HepG2 (cell line): Measurements from ENCODE around the gene NAT9. TPM values are rescaled to one million over a fixed set of nuclear protein-coding genes. Genes with fewer than 3 reads are reported as not detected.

Experiments
- ARID2 ChIP-seq: sonication (generic); formaldehyde crosslinking; IDR thresholded peaks from 2 replicates; pipeline ENCODE4 v1.8.1; 2022; ENCODE audit warnings: mild to moderate bottlenecking, missing genetic modification reagents, borderline replicate concordance
- CTCF ChIP-seq: sonication (generic); formaldehyde crosslinking; IDR thresholded peaks from 2 replicates; pipeline ENCODE4 v1.5.0; 2020; ENCODE audit warnings: mild to moderate bottlenecking, missing genetic modification reagents, moderate library complexity
- HMG20A ChIP-seq: IDR thresholded peaks from 2 replicates; pipeline ENCODE4 v1.6.1; 2016; ENCODE audit warnings: borderline replicate concordance
- NFKBIZ ChIP-seq: IDR thresholded peaks from 2 replicates; pipeline ENCODE4 v1.6.1; 2018; ENCODE audit warnings: missing genetic modification reagents, missing compliant biosample characterization
- RBAK ChIP-seq: sonication (generic); formaldehyde crosslinking; IDR thresholded peaks from 2 replicates; pipeline ENCODE4 v1.5.1; 2020; ENCODE audit warnings: mild to moderate bottlenecking, missing genetic modification reagents
- RELA ChIP-seq: sonication (generic); formaldehyde crosslinking; IDR thresholded peaks from 2 replicates; pipeline ENCODE4 v1.4.0; 2020; ENCODE audit warnings: missing genetic modification reagents
- SP1 ChIP-seq, 2 experiments: fragments of 450-650 bp in 1 of 2; sonication (generic) in 1 of 2; formaldehyde crosslinking in 1 of 2; IDR thresholded peaks; 2 replicates each; pipeline versions ENCODE4 v1.4.0 to v1.6.1; 2016 to 2020; ENCODE audit warnings: missing genetic modification reagents in 1 of 2
- SRSF9 ChIP-seq: fragments of 200-400 bp; formaldehyde crosslinking; IDR thresholded peaks from 2 replicates; pipeline ENCODE4 v1.6.1; 2018; ENCODE audit warnings: borderline replicate concordance, mild to moderate bottlenecking, low read depth, low read length; ENCODE audit not compliant: insufficient read depth, poor library complexity, severe bottlenecking
- TGIF2 ChIP-seq: IDR thresholded peaks from 2 replicates; pipeline ENCODE4 v1.6.1; 2016; ENCODE audit warnings: control low read depth, missing compliant biosample characterization
- THYN1 ChIP-seq: sonication (generic); formaldehyde crosslinking; IDR thresholded peaks from 2 replicates; pipeline ENCODE4 v1.8.1; 2023; ENCODE audit warnings: low read depth, mild to moderate bottlenecking, moderate library complexity, missing genetic modification reagents, borderline replicate concordance
- ZNF18 ChIP-seq: sonication (generic); formaldehyde crosslinking; IDR thresholded peaks from 2 replicates; pipeline ENCODE4 v1.8.0; 2022; ENCODE audit warnings: mild to moderate bottlenecking, missing genetic modification reagents; ENCODE audit not compliant: insufficient replicate concordance
- ZNF225 ChIP-seq: sonication (generic); formaldehyde crosslinking; IDR thresholded peaks from 2 replicates; pipeline ENCODE4 v1.4.0; 2020; ENCODE audit warnings: mild to moderate bottlenecking, missing genetic modification reagents
- ZNF282 ChIP-seq: fragments of 450-650 bp; IDR thresholded peaks from 2 replicates; pipeline ENCODE4 v1.6.1; 2018; ENCODE audit not compliant: partially characterized antibody
- ZNF3 ChIP-seq: IDR thresholded peaks from 2 replicates; pipeline ENCODE4 v1.7.0; 2017; ENCODE audit warnings: inconsistent platforms
- ZNF605 ChIP-seq: sonication (generic); formaldehyde crosslinking; IDR thresholded peaks from 2 replicates; pipeline ENCODE4 v1.8.0; 2022; ENCODE audit warnings: mild to moderate bottlenecking, missing genetic modification reagents
- ZNF629 ChIP-seq: sonication (generic); formaldehyde crosslinking; conservative IDR thresholded peaks from 2 replicates; pipeline ENCODE4 v1.5.0; 2020; ENCODE audit warnings: missing genetic modification reagents
- ZNF709 ChIP-seq: sonication (generic); formaldehyde crosslinking; IDR thresholded peaks from 2 replicates; pipeline ENCODE4 v1.5.0; 2020; ENCODE audit warnings: mild to moderate bottlenecking, missing genetic modification reagents
- polyA plus RNA-seq, 8 experiments: library from polyadenylated mRNA; depleted of rRNA in 3 of 8; stranded (reverse) in 7 of 8; unstranded in 1 of 8; fragments of >200 nt; fragmentation: Illumina TruSeq in 4 of 8; extraction: Trizol in 4 of 8; gene quantifications; 2 replicates each; pipeline versions ENCODE4 v1.2.1 to v1.2.3, GENCODE V29; 2011 to 2016; ENCODE audit warnings: low read depth in 4 of 8, missing spikeins in 1 of 8, mixed read lengths in 1 of 8; ENCODE audit not compliant: insufficient read depth in 1 of 8
- total RNA-seq, 5 experiments: library from RNA; depleted of rRNA; stranded (reverse); fragments of >200 nt; fragmentation: Illumina TruSeq; extraction: Trizol; gene quantifications; 2 replicates each; pipeline ENCODE4 v1.2.3, GENCODE V29; 2016; ENCODE audit warnings: low read depth in 1 of 5
- TF ChIP-seq, protein P1 (sequence below): IDR thresholded peaks from 2 replicates; pipeline ENCODE4 v1.6.1; 2012; ENCODE audit warnings: inconsistent platforms
- TF ChIP-seq, protein P2 (sequence below): sonication (generic); formaldehyde crosslinking; IDR thresholded peaks from 2 replicates; pipeline ENCODE4 v1.4.0; 2020; ENCODE audit warnings: low read depth, missing genetic modification reagents
- TF ChIP-seq, protein P3 (sequence below): sonication (generic); formaldehyde crosslinking; IDR thresholded peaks from 2 replicates; pipeline ENCODE4 v1.5.1; 2020; ENCODE audit warnings: missing genetic modification reagents, mild to moderate bottlenecking, borderline replicate concordance

The NAT9 gene
- total and polyA plus RNA-seq, 2 of the 13 experiments (the other 11 are each of a cell fraction or from before 2014, with no cell fraction given) = 39.7 to 44.2 TPM

DNA sequence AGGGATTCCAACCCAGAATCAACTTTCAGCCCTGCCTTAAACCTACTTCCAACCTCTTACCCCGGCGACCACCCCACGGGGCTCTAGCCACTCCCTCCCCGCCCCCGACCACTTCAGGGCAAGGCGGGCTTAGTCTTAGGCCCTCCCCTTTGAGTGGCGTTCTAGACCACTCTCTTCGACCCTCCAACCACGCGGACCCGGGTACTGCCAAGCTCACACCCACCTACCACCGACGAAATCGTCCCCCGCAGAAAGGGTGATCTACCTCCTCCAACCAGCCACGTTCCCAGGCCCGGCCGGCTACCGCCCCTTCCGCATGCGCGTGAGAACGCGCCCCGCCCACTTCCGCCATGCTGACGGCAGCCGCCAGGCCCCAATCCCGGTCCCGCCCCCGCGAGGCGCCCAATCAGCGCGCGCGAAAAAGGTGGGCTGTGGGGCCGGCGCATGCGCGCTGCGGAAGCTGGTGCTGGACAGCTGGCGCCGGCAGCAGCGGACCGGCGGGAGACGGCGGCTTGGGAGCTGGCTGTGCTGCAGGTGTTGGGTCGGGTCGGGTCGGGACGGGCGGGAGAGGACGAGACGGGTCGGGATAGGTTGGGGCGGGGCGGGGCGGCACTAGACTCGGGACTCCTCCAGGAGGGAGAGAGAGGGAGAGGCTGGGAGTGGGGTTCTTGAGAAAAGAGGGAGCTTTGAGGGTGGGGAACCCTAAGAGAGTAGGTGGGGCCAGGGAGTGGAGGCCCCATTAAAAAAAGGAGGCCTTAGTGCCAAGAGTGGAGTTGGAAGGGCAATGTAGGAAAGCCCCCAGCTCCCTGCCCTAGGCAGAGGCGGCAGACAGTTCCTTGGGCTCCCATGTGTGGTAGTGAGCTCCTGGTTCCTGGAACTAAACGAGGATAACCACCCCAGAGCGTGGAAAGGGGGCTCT is at the start of gene NAT9 (continued):
- TF ChIP-seq RELA (CRISPR knock-in tag) (peak; percentile 79; the same call in 1 of the 2 replicates), ARID2 (CRISPR knock-in tag) (no peak), SP1 (IDR thresholded peaks at IDR 0.05) (peak; percentile 94), SP1 (CRISPR knock-in tag; IDR thresholded peaks at IDR 0.05) (peak; percentile 100), ZNF282 (no peak), ZNF225 (no peak), CTCF (0 out of 2 replicates have a peak, but pooled peaks have one; percentile 6), TGIF2 (CRISPR knock-in tag) (peak; percentile 90), NFKBIZ (peak; percentile 38), ZNF605 (CRISPR knock-in tag) (peak; percentile 47; the same call in 1 of the 2 replicates), RBAK (CRISPR knock-in tag) (no peak), ZNF18 (peak; percentile 89), THYN1 (CRISPR knock-in tag) (no peak), ZNF629 (CRISPR knock-in tag) (no peak), HMG20A (CRISPR knock-in tag) (no peak), ZNF3 (CRISPR knock-in tag) (no peak), SRSF9 (no peak), ZNF709 (CRISPR knock-in tag) (peak; percentile 63; the same call in 1 of the 2 replicates)
- TF ChIP-seq, protein P1, sequence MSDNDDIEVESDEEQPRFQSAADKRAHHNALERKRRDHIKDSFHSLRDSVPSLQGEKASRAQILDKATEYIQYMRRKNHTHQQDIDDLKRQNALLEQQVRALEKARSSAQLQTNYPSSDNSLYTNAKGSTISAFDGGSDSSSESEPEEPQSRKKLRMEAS = peak; percentile 97
- TF ChIP-seq, protein P2, sequence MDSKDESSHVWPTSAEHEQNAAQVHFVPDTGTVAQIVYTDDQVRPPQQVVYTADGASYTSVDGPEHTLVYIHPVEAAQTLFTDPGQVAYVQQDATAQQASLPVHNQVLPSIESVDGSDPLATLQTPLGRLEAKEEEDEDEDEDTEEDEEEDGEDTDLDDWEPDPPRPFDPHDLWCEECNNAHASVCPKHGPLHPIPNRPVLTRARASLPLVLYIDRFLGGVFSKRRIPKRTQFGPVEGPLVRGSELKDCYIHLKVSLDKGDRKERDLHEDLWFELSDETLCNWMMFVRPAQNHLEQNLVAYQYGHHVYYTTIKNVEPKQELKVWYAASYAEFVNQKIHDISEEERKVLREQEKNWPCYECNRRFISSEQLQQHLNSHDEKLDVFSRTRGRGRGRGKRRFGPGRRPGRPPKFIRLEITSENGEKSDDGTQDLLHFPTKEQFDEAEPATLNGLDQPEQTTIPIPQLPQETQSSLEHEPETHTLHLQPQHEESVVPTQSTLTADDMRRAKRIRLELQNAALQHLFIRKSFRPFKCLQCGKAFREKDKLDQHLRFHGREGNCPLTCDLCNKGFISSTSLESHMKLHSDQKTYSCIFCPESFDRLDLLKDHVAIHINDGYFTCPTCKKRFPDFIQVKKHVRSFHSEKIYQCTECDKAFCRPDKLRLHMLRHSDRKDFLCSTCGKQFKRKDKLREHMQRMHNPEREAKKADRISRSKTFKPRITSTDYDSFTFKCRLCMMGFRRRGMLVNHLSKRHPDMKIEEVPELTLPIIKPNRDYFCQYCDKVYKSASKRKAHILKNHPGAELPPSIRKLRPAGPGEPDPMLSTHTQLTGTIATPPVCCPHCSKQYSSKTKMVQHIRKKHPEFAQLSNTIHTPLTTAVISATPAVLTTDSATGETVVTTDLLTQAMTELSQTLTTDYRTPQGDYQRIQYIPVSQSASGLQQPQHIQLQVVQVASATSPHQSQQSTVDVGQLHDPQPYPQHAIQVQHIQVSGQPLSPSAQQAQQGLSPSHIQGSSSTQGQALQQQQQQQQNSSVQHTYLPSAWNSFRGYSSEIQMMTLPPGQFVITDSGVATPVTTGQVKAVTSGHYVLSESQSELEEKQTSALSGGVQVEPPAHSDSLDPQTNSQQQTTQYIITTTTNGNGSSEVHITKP (CRISPR knock-in tag) = peak; percentile 69
- TF ChIP-seq, protein P3, sequence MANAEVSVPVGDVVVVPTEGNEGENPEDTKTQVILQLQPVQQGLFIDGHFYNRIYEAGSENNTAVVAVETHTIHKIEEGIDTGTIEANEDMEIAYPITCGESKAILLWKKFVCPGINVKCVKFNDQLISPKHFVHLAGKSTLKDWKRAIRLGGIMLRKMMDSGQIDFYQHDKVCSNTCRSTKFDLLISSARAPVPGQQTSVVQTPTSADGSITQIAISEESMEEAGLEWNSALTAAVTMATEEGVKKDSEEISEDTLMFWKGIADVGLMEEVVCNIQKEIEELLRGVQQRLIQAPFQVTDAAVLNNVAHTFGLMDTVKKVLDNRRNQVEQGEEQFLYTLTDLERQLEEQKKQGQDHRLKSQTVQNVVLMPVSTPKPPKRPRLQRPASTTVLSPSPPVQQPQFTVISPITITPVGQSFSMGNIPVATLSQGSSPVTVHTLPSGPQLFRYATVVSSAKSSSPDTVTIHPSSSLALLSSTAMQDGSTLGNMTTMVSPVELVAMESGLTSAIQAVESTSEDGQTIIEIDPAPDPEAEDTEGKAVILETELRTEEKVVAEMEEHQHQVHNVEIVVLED (CRISPR knock-in tag) = peak; percentile 97
